GM23338 (cell line): ENCODE data around the gene AAMDC. TPM values are rescaled to one million over a fixed set of nuclear protein-coding genes. Genes with fewer than 3 reads are reported as not detected.

Experiments
- ATAC-seq: fragments of 200-7000 bp; cut with Tn5 transposase; 3 replicates; pipeline ENCODE4 v1.9.1; 2020
- DNase-seq: peaks from one replicate; pipeline ENCODE4 v3.0.0-alpha.2; 2015; ENCODE audit warnings: low spot score
- H2AFZ ChIP-seq: fragments of 200-600 bp; sonication (generic); 2 replicates; pipeline ENCODE4 v1.8.0; 2016; ENCODE audit warnings: antibody characterized with exemption, mild to moderate bottlenecking, moderate library complexity
- H3F3A ChIP-seq: fragments of 200-600 bp; sonication (generic); replicated peaks from 2 replicates; pipeline ENCODE4 v1.8.0; 2017; ENCODE audit warnings: antibody characterized with exemption, mixed run types, low read depth
- H3K27ac ChIP-seq: fragments of 200-600 bp; sonication (generic); 2 replicates; pipeline ENCODE4 v1.6.1; 2016; ENCODE audit warnings: low read depth
- H3K27me3 ChIP-seq: fragments of 200-600 bp; sonication (generic); 2 replicates; pipeline ENCODE4 v1.8.0; 2016; ENCODE audit warnings: mild to moderate bottlenecking, mixed run types, moderate library complexity; ENCODE audit not compliant: insufficient read depth
- H3K36me3 ChIP-seq: fragments of 200-600 bp; sonication (generic); 2 replicates; pipeline ENCODE4 v1.8.0; 2016; ENCODE audit warnings: mild to moderate bottlenecking; ENCODE audit not compliant: insufficient read depth
- H3K4me1 ChIP-seq: fragments of 200-600 bp; sonication (generic); 2 replicates; pipeline ENCODE4 v1.8.0; 2016; ENCODE audit warnings: mild to moderate bottlenecking, moderate library complexity; ENCODE audit not compliant: insufficient read depth
- H3K4me2 ChIP-seq: fragments of 200-600 bp; sonication (generic); 2 replicates; pipeline ENCODE4 v1.7.1; 2017; ENCODE audit warnings: mixed run types
- H3K4me3 ChIP-seq: fragments of 200-600 bp; sonication (generic); 2 replicates; pipeline ENCODE4 v1.6.1; 2016; ENCODE audit warnings: mixed run types
- H3K79me2 ChIP-seq: fragments of 200-600 bp; sonication (generic); replicated peaks from 2 replicates; pipeline ENCODE4 v1.8.0; 2017; ENCODE audit warnings: mild to moderate bottlenecking; ENCODE audit not compliant: insufficient read depth
- H3K9me2 ChIP-seq: fragments of 200-600 bp; sonication (generic); 2 replicates; pipeline ENCODE4 v1.8.0; 2017; ENCODE audit not compliant: insufficient read depth
- H4K20me1 ChIP-seq: fragments of 200-600 bp; sonication (generic); replicated peaks from 2 replicates; pipeline ENCODE4 v1.8.0; 2017; ENCODE audit warnings: mild to moderate bottlenecking; ENCODE audit not compliant: insufficient read depth
- H3K27ac Mint-ChIP-seq: 2 replicates; pipeline ENCODE4 v1.8.0; 2020; ENCODE audit warnings: inconsistent platforms, mild to moderate bottlenecking, moderate library complexity, mixed read lengths
- H3K27me3 Mint-ChIP-seq: 3 replicates; pipeline ENCODE4 v1.8.0; 2022; ENCODE audit warnings: low read depth, mild to moderate bottlenecking, moderate library complexity, mixed read lengths, inconsistent platforms; ENCODE audit not compliant: insufficient read depth, poor library complexity
- H3K36me3 Mint-ChIP-seq: 3 replicates; pipeline ENCODE4 v1.8.0; 2021; ENCODE audit warnings: low read depth, mild to moderate bottlenecking, inconsistent platforms, moderate library complexity, mixed read lengths
- H3K4me1 Mint-ChIP-seq: 3 replicates; pipeline ENCODE4 v1.8.0; 2020; ENCODE audit warnings: mild to moderate bottlenecking, inconsistent platforms, mixed read lengths
- H3K4me3 Mint-ChIP-seq: 3 replicates; pipeline ENCODE4 v1.8.0; 2021; ENCODE audit warnings: moderate library complexity, mild to moderate bottlenecking, inconsistent platforms, mixed read lengths
- H3K9me3 Mint-ChIP-seq: 3 replicates; pipeline ENCODE4 v1.8.0; 2020; ENCODE audit warnings: moderate library complexity, mild to moderate bottlenecking, inconsistent platforms, mixed read lengths
- CREB1 ChIP-seq: fragments of 250-450 bp; sonication (Bioruptor Pico); IDR thresholded peaks from 2 replicates; pipeline ENCODE4 v1.5.0; 2020; ENCODE audit warnings: low read depth, mild to moderate bottlenecking, moderate library complexity
- CTCF ChIP-seq, 2 experiments: fragments of 200-600 bp in 1 of 2; sonication (generic) in 1 of 2; conservative IDR thresholded peaks; 2 replicates each; pipeline versions ENCODE4 v1.5.1 to v1.6.1; 2016 to 2017; ENCODE audit warnings: antibody characterized with exemption in 2 of 2, low read depth in 2 of 2, mild to moderate bottlenecking in 2 of 2, moderate library complexity in 1 of 2
- ETS1 ChIP-seq: IDR thresholded peaks from 2 replicates; pipeline ENCODE4 v1.6.1; 2016; ENCODE audit warnings: antibody characterized with exemption
- EZH2phosphoT487 ChIP-seq: fragments of 200-600 bp; sonication (generic); IDR thresholded peaks from one replicate; pipeline ENCODE4 v1.8.1; 2018; ENCODE audit warnings: antibody characterized with exemption; ENCODE audit not compliant: unreplicated experiment
- JUNB ChIP-seq: IDR thresholded peaks from one replicate; pipeline ENCODE4 v1.6.1; 2016; ENCODE audit warnings: antibody characterized with exemption; ENCODE audit not compliant: unreplicated experiment
- NANOG ChIP-seq: IDR thresholded peaks from 2 replicates; pipeline ENCODE4 v1.6.1; 2016; ENCODE audit warnings: antibody characterized with exemption, borderline replicate concordance
- POLR2AphosphoS5 ChIP-seq: IDR thresholded peaks from 2 replicates; pipeline ENCODE4 v1.6.1; 2016; ENCODE audit warnings: antibody characterized with exemption, low read depth
- REST ChIP-seq: IDR thresholded peaks from one replicate; pipeline ENCODE4 v1.6.1; 2018; ENCODE audit warnings: antibody characterized with exemption; ENCODE audit not compliant: unreplicated experiment
- STAT1 ChIP-seq: IDR thresholded peaks from one replicate; pipeline ENCODE4 v1.6.1; 2016; ENCODE audit warnings: antibody characterized with exemption; ENCODE audit not compliant: unreplicated experiment
- ZNF114 ChIP-seq: fragments of 250-450 bp; sonication (Bioruptor Pico); IDR thresholded peaks from 2 replicates; pipeline ENCODE4 v1.5.0; 2020; ENCODE audit warnings: mild to moderate bottlenecking, moderate library complexity
- ZNF331 ChIP-seq: fragments of 250-450 bp; sonication (Bioruptor Pico); IDR thresholded peaks from 2 replicates; pipeline ENCODE4 v1.5.0; 2020; ENCODE audit warnings: low read depth, mild to moderate bottlenecking, moderate library complexity
- ZNF462 ChIP-seq: fragments of 250-450 bp; sonication (Bioruptor Pico); IDR thresholded peaks from 2 replicates; pipeline ENCODE4 v1.5.0; 2020; ENCODE audit warnings: mild to moderate bottlenecking, moderate library complexity
- polyA plus RNA-seq: library from polyadenylated mRNA; unstranded; fragments of >200 nt; fragmentation: Nextera tagmentation; extraction: Ambion mirVana; gene quantifications from 2 replicates; pipeline ENCODE4 v1.2.1, GENCODE V29; 2016
- total RNA-seq: library from RNA; depleted of rRNA; stranded (reverse); fragments of >200 nt; shearing (Covaris generic); gene quantifications from 2 replicates; pipeline ENCODE4 v1.2.3, GENCODE V29; 2014

AAMDC gene
- total and polyA plus RNA-seq, 2 experiments from 2014 or later: 5.3 to 50.2 TPM

- DNase-seq (no peak), ATAC-seq (no peak)
- Mint-ChIP-seq H3K27ac (no peak overlapping the region), H3K4me1 (peaks cover 21% of the 10 kb centered on the region), H3K4me3 (no peak overlapping the region), H3K27me3 (peaks cover 5% of the 10 kb centered on the region), H3K9me3 (no peaks in the 10 kb centered on the region), H3K36me3 (peaks cover 5% of the 10 kb centered on the region; the same call in 2 of the 3 replicates)
- no peak overlapping the region for H3K4me3 ChIP-seq
- 0 out of 2 replicates have a peak, but pooled peaks cover 2% of the 10 kb centered on the region for H3F3A ChIP-seq
- H3K27ac ChIP-seq: no peak overlapping the region
- H4K20me1 ChIP-seq: peaks cover 25% of the 10 kb centered on the region
- TF ChIP-seq ZNF114 (CRISPR knock-in tag): no peak
- TF ChIP-seq EZH2phosphoT487: no peak
- TF ChIP-seq CREB1 (CRISPR knock-in tag): no peak
- TF ChIP-seq JUNB: no peak
- TF ChIP-seq NANOG: no peak
- TF ChIP-seq POLR2AphosphoS5: no peak
- no peak for TF ChIP-seq ZNF462
- no peak for TF ChIP-seq CTCF (conservative IDR thresholded peaks at IDR 0.05; ENCODE audit: low read depth in 2 of 2)
- no peak for TF ChIP-seq STAT1
- TF ChIP-seq ETS1: no peak
- TF ChIP-seq ZNF331: no peak
- TF ChIP-seq REST: no peak
- H3K27me3 ChIP-seq: no peaks in the 10 kb centered on the region
- peaks cover 24% of the 10 kb centered on the region for H3K4me1 ChIP-seq
- no peak overlapping the region for H3K4me2 ChIP-seq
- H2AFZ ChIP-seq: no peak overlapping the region
- peaks cover 96% of the 10 kb centered on the region for H3K79me2 ChIP-seq
- H3K36me3 ChIP-seq: no peaks in the 10 kb centered on the region
- H3K9me2 ChIP-seq: no peaks in the 10 kb centered on the region
These were observed 45.0 kb upstream of the AAMDC start for GRCh38 chr11:77775936-77776335.
